ENCODE measurements around the gene DNAH2.

DNAH2 gene

GRCh38 chr17:7818746-7819645, 101.5 kb downstream of the DNAH2 start:
- FAIRE-seq = no peak
- DNase-seq (ENCODE audit: low spot score) = no peak

- FAIRE-seq (no peak), DNase-seq (ENCODE audit: low spot score) (no peak)
Measured at GRCh38 chr17:7820231-7820630, 102.7 kb downstream of the DNAH2 start.

DNA sequence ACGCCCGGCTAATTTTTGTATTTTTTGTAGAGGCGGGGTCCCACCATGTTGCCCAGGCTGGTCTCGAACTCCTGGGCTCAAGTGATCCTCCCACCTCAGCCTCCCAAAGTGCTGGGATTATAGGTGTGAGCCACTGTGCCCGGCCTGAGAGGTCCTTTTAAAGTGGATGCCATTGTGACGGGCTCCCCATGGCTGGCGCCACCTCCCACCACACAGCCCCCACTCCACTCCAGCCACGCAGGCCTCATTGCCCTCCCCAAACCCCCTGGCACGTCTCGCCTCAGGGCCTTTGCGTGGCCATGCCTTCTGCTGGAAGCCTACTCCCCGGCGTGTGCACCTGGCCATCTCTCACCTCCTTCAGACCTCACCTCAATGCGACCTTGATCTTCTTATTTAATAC, 104.6 kb downstream of the DNAH2 start:
- DNase-seq (ENCODE audit: low spot score) (no peak), FAIRE-seq (no peak)

DNA sequence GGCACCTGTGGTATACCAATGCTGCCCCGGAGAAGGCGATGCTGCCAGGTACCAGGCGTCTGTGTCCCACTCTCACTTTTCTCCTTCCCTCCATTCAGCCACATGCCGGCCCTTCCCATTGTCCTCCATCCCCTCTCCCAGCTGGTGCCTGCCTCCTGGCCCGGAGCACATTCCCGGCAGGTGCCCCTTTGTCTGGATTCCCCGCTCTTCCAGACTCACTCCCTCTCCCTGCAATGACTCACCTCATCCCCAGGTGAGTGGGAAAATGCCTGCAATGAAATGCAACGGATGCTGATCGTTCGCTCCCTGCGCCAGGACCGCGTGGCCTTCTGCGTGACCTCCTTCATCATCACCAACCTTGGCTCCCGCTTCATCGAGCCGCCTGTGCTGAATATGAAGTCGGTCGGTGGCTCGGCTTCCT, 106.0 kb downstream of the DNAH2 start:
- no peak for FAIRE-seq
- DNase-seq (ENCODE audit: low spot score) = no peak

DNA sequence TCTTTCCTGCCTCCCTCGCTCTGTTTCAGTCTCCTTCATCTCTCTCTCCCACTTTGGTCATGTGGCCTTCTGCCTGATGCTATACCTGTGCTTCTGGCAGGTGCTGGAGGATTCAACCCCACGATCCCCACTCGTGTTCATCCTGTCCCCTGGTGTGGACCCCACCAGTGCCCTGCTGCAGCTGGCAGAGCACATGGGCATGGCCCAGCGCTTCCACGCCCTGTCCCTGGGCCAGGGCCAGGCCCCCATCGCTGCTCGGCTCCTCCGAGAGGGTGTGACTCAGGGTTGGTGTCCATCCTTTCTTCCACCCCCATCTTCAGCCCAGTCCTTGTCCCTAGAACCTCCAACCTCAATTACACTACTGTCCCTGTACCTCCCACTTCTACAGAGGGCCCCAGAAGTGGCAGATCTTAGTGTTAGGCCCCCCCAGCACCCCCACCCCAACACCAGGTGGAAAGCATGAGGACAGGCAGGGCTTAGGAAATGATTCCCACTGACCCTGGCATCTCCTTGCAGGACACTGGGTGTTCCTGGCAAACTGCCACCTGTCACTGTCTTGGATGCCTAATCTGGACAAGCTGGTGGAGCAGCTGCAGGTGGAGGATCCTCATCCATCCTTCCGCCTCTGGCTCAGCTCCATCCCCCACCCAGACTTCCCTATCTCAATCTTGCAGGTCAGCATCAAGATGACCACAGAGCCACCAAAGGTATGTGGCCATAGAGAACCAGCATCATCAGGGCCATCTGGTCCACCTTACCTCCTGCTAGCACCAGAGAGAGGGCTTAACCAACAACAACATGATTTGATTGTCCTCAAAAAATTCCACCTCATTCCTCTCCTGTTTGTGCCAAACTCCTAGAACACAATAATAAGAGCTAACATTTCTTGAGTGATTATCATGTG, 106.7 kb downstream of the DNAH2 start:
- DNase-seq (ENCODE audit: low spot score) (no peak), FAIRE-seq (no peak)

GRCh38 chr17:7825206-7825990, 107.9 kb downstream of the DNAH2 start:
- DNase-seq (ENCODE audit: low spot score) (peak; percentile 45), FAIRE-seq (peak; percentile 22)

GRCh38 chr17:7830616-7831015, 113.1 kb downstream of the DNAH2 start:
- DNase-seq (ENCODE audit: low spot score) (no peak), FAIRE-seq (no peak)

- no peak for DNase-seq (ENCODE audit: low spot score)
- FAIRE-seq = no peak
Measured at GRCh38 chr17:7831233-7831632, 113.7 kb downstream of the DNAH2 start.

GRCh38 chr17:7832431-7832830, 114.9 kb downstream of the DNAH2 start:
- DNase-seq (ENCODE audit: low spot score) = no peak
- FAIRE-seq = no peak

DNA sequence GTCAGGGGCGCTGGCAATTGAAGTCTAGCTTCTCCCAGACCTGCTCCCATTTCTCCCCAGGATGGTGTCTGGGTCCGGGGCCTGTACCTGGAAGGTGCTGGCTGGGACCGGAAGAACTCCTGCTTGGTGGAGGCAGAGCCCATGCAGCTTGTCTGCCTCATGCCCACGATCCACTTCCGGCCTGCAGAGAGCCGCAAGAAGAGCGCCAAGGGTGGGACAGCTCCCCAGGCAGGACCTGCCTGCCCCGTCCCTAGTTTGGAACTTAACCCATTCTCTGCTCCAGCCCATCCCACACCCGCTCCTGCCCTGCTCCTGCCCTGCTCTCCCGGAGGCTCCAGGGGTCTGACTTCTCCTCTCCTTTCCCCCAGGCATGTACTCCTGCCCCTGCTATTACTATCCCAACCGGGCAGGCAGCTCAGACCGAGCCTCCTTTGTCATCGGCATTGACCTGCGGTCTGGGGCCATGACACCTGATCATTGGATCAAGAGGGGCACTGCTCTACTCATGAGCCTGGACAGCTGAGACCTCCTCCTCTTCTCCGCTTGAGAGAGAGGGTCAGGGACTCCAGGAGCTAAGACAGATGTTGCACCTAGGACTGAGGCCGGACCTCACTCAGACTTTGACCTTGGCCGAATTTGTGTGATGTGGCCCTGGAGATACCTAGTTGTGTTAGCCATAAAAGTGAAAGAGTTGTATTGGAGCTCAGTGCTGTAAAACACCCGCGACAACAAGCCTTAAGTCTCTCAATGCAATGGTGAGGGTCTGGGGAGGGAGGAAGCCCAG, 115.7 kb downstream of the DNAH2 start:
- no peak for FAIRE-seq
- DNase-seq (ENCODE audit: low spot score) = no peak

GRCh38 chr17:7833795-7834541, 116.4 kb downstream of the DNAH2 start, which contains the start of gene KDM6B:
TSS of gene KDM6B (plus strand) at chr17:7834217. CDS start at chr17:7845555, 11,338 bp downstream.
- DNase-seq (ENCODE audit: low spot score) = peak; percentile 52
- no peak for FAIRE-seq

DNA sequence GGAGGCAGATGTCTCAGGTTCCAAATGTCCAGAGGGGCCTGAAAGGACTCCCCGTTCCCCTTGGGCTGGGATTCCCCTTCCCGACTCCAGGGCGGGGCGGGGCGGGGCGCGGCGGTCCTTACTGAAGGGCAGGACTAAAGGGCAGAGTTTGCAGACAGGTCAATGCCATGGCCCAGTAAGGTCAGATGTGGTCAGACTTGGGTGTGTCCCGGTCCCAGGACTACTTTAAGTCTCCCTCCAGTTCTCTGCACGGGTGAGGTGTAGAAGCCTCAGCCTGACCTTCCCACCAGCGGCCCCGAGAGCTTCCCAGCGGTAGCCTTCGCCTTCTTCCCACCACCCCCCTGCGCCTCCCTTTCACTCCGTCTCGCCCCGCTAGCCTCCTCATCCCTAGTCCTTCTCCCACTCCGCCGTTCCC, 117.0 kb downstream of the DNAH2 start:
- FAIRE-seq (no peak), DNase-seq (ENCODE audit: low spot score) (no peak)

DNA sequence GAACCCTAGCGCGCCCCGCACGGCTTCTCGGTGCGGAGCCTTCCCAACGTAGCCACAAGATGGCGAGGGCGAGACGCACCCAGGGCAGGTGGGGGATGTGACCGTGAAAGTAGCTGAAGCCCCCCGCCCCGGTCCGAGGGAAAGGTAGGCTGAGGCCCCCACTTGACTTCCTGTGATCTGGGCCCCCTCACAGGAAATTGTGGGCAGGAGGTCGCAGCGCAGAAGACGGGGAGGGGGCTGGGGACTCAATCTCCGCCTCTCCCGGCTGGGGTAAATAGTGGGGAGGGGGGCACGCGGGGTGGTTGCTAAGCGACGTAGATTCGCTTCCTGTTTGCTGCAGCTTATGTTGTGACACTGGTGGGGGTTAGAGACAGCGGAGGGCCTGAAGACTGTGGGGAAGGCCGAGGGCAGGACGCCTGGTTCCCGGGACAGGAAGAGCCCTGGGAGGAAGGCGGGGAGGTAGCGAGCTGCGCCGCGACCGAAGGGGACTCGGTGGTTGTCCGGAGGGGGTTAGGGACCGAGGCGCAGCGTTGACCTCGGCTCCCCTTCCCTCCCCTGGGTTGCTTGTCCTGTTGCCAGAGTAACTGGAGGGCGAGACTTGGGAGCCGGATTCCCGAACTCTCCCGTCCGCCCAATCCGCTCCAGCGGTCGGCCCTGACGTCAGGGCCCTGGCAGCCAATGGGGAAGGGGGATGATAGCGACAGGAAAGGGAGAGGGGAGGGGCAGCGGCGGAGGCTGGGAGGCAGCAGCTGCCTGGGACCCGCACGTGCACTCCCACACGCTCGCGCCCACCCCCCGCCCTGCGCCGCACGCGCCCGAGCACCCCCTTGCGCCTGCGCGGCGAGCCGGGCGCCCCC, 117.6 kb downstream of the DNAH2 start:
- peak; percentile 86 for DNase-seq (ENCODE audit: low spot score)
- FAIRE-seq = peak; percentile 77

DNA sequence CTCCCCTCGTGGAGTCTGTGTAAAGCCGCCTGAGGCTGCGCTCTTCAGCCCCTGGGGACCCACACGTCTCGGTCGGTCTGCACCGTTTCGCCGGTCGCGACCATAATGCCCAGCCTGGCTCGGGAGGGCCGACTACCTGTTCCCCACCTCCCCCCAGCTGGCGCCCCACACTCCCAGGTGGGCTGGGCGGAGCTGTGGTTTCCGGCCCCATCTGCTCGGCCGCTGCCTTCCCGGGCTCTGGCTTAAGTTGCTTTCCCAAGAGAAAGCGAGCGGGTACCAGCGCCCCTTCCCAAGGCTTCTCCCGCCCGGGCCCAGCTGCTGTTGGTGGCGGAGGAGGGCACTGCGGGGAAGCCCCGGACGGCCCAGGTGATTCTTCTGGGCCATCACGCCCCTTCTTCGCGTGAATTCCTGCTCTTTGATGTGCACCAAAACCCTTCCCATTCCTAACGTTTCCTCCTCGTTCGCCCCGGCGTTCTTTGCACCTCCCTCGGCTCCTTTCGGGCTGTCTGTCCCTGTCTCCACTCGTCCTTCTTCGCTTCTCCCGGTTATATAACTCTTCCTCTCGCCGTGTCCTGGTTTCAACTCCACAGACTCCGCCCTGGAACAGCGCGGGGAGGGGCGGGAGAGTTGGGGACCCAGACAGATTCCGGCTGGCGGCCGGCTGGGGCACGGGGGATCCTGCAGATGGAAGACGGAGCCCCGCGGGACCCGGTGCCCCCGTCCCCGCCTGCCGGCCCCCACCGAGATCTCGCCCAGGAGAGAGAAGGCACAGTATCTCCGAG, 118.5 kb downstream of the DNAH2 start:
- no peak for FAIRE-seq
- DNase-seq (ENCODE audit: low spot score) = peak; percentile 14

DNA sequence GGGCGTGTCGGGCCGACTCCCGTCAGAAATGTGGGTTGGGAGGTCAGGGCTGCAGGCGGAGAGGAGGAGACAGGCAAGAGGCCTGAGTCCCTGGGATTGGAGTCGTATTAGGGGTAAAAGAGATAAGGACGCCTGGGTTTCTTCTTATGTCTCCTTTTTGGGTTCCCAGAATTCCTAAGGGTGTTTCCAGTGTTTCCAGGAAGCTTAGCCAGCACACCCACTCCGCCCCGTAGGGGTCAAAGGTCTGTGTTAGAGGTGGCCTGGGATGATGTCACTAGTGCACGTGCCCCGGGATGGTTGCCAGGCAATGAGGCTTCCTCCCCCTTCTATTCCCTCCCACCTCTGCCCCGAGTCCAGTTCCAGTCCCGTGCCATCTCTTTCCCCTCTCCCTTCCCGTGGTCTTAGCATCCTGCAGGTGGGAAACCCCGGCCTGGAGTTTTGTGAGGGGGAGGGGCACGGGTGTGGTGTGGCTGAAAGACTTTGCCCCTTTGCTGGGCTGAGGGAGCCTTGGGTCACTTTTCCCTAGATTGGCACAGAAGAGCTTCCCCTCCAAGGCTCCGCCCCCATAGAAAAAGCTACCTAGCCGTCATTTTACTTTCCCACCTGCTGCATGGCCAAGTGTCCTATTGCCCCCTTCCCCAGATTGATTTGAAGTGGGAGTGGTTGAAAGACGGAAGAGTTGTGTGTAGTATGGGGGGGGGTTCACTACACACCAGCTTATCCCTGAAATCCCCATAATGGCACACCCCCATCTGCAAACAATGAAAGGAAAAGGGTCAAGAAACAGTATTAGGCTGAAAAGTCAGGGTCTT, 119.3 kb downstream of the DNAH2 start:
- FAIRE-seq = no peak

GRCh38 chr17:7837408-7838088, 120.0 kb downstream of the DNAH2 start:
- DNase-seq (ENCODE audit: low spot score) (no peak), FAIRE-seq (no peak)

More for the DNA sequence above, 119.3 kb downstream of the DNAH2 start:
- DNase-seq (ENCODE audit: low spot score) = peak; percentile 79
